Kidney (tissue), 14 donors: ENCODE data around the gene WFDC5. TPM values are rescaled to one million over a fixed set of nuclear protein-coding genes. Genes with fewer than 3 reads are reported as not detected.
"Not testable (repeated sequence)": the region's sequence is repeated elsewhere in the genome, so short reads cannot be mapped to it uniquely, and the experiment has no call there.

ENCODE experiments used
- DNase-seq, 5 donors: peaks; one replicate each; pipeline ENCODE4 v3.0.0-alpha.2; 2013 to 2020
- FAIRE-seq: peaks from 2 replicates; lab custom pipeline; 2012; peaks lifted over from hg19 to GRCh38; lab: Jason Lieb, UNC
- H3K27ac ChIP-seq, 2 donors: one replicate each; pipeline ENCODE4 v1.7.0; 2013; ENCODE audit warnings: low read depth in 2 of 2, low read length in 2 of 2, inconsistent platforms in 1 of 2
- H3K27me3 ChIP-seq: one replicate; pipeline ENCODE4 v1.7.1; 2013; ENCODE audit warnings: low read length, inconsistent platforms; ENCODE audit not compliant: control insufficient read depth, insufficient read depth
- H3K36me3 ChIP-seq, 3 donors: one replicate each; pipeline versions ENCODE4 v1.7.0 to v1.7.1; 2013; ENCODE audit warnings: low read length in 3 of 3, control low read depth in 1 of 3, inconsistent platforms in 1 of 3; ENCODE audit not compliant: insufficient read depth in 3 of 3, control insufficient read depth in 2 of 3
- H3K4me1 ChIP-seq, 3 donors: one replicate each; pipeline versions ENCODE4 v1.7.0 to v1.7.1; 2013; ENCODE audit warnings: low read length in 3 of 3, inconsistent platforms in 1 of 3, low read depth in 1 of 3; ENCODE audit not compliant: control insufficient read depth in 2 of 3, insufficient read depth in 2 of 3
- H3K4me3 ChIP-seq, 3 donors: one replicate each; pipeline versions ENCODE4 v1.7.0 to v1.8.1; 2013; ENCODE audit warnings: low read length in 3 of 3, control low read depth in 1 of 3, inconsistent platforms in 1 of 3
- H3K9ac ChIP-seq, 3 donors: one replicate each; pipeline versions ENCODE4 v1.7.0 to v1.7.1; 2013; ENCODE audit warnings: low read length in 3 of 3, control low read depth in 1 of 3, inconsistent platforms in 1 of 3
- H3K9me3 ChIP-seq, 3 donors: one replicate each; pipeline versions ENCODE4 v1.7.0 to v1.7.1; 2013; ENCODE audit warnings: low read length in 3 of 3, control low read depth in 1 of 3, inconsistent platforms in 1 of 3; ENCODE audit not compliant: control insufficient read depth in 2 of 3, insufficient read depth in 1 of 3
- intact Hi-C: fragments of 100-400 bp; cut with DNase I; formaldehyde crosslinking; loops from one replicate; pipeline ENCODE4 v1.11.1; 2022
- polyA plus RNA-seq: library from polyadenylated mRNA; stranded (reverse); fragments of 350-450 nt; fragmentation: Illumina TruSeq; extraction: RNeasy Lipid Tissue Mini Kit (QIAGEN cat#74804); gene quantifications from one replicate; pipeline ENCODE4 v1.2.3, GENCODE V29; 2014; ENCODE audit warnings: low read depth, low replicate concordance; ENCODE audit not compliant: insufficient read depth
- total RNA-seq: library from RNA; stranded (reverse); fragmentation: NEBNext Ultra II Directional; extraction: Animal tissue kit (Norgen Biotek cat#: 25700); gene quantifications from one replicate; pipeline ENCODE4 v1.2.1, GENCODE V29; 2021
- TF ChIP-seq, protein P1 (sequence below): IDR thresholded peaks from 3 replicates; pipeline ENCODE4 v1.5.1; 2012; ENCODE audit warnings: mild to moderate bottlenecking, moderate library complexity, borderline replicate concordance; ENCODE audit not compliant: insufficient read depth; ENCODE audit errors: extremely low read depth
- donor health status: control.
- donor health status: control.
- donor health status: control.
- donor health status: control.
- donor health status: control.
- donor health status: DM: yes; HTN: yes; CAD: no.
- donor health status: Normal renal cell carcinoma (clear cell type).

The WFDC5 gene
- total and polyA plus RNA-seq, 2 donors from 2014 or later, result 1.0 TPM; not detected in 1

DNA sequence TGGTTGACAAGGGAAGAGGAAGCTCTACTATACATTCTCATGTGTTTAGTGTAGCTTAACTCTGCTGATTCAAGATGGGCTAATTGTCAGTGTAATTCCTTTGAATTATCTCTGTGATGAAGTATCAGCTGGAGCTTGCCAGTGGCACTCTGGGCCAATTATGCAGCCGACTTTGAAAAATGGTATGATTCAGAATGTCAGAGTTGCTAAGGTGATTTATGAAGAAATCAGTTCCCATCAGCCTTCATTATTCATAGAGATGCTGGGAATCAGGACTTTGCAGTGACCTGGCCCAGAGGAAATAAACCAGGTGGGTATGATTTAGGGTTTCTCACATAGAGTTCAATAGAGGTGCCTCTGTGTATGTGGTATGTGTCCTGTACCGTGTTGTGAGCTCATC is 47.4 kb downstream of the WFDC5 start:
- TF ChIP-seq, protein P1, sequence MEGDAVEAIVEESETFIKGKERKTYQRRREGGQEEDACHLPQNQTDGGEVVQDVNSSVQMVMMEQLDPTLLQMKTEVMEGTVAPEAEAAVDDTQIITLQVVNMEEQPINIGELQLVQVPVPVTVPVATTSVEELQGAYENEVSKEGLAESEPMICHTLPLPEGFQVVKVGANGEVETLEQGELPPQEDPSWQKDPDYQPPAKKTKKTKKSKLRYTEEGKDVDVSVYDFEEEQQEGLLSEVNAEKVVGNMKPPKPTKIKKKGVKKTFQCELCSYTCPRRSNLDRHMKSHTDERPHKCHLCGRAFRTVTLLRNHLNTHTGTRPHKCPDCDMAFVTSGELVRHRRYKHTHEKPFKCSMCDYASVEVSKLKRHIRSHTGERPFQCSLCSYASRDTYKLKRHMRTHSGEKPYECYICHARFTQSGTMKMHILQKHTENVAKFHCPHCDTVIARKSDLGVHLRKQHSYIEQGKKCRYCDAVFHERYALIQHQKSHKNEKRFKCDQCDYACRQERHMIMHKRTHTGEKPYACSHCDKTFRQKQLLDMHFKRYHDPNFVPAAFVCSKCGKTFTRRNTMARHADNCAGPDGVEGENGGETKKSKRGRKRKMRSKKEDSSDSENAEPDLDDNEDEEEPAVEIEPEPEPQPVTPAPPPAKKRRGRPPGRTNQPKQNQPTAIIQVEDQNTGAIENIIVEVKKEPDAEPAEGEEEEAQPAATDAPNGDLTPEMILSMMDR, result no peak
- H3K27ac ChIP-seq, result no peak overlapping the region
- intact Hi-C loops, result no loop called here
- H3K4me1 ChIP-seq, result no peaks in the 10 kb centered on the region
- no peak for DNase-seq
- no peaks in the 10 kb centered on the region for H3K36me3 ChIP-seq
- no peak overlapping the region for H3K9ac ChIP-seq
- H3K27me3 ChIP-seq, result no peaks in the 10 kb centered on the region
- no peak overlapping the region for H3K4me3 ChIP-seq
- FAIRE-seq, result no peak
- H3K9me3 ChIP-seq, result no peaks in the 10 kb centered on the region

DNA sequence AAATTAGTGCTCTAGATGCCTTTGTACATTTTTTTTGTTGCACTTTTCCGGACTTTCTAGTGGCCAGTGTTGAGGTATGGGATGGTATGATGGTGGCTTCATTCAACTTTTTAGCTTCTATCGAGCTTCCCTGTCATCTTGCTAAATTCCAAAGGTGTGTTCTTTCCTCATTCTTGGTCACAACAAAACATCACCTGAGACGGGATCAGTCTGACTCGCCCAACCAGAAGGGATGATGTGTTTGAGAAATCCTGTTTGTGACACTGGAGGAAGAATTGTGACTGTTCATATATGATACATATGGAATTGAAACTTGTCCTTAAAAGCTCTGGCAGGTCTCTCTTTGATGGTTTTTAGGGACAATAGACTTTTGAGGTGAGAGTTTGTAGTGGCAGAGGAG is 47.9 kb downstream of the WFDC5 start:
- Histone ChIP-seq H3K9ac (no peak overlapping the region), H3K27me3 (no peaks in the 10 kb centered on the region), H3K9me3 (no peaks in the 10 kb centered on the region), H3K36me3 (no peaks in the 10 kb centered on the region), H3K27ac (no peak overlapping the region), H3K4me1 (no peaks in the 10 kb centered on the region), H3K4me3 (no peak overlapping the region)
- no peak for DNase-seq
- FAIRE-seq, result no peak
- TF ChIP-seq, protein P1, result no peak
- intact Hi-C loops, result no loop called here

DNA sequence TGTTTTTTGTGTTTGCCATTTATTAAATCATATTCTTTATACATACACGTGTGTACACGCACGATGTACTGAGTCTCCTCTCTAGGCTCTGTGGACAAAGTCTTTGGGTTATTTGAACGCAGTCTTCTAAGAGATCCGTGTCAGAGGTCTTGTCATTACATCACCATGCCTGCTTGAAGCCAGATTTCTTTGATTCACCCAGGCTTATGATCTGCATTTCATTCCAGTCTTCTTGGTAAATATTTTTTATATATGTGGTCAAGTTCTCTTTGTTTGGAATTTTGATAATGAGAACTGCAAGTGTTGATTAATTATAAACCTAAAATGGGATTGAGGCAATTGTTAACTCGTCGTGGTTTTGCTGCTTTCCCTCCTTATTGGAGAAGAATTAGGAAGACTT is 48.6 kb downstream of the WFDC5 start:
- no peaks in the 10 kb centered on the region for H3K27me3 ChIP-seq
- H3K36me3 ChIP-seq, result no peaks in the 10 kb centered on the region
- H3K4me1 ChIP-seq, result no peaks in the 10 kb centered on the region
- TF ChIP-seq, protein P1, result no peak
- no peak overlapping the region for H3K27ac ChIP-seq
- DNase-seq, result no peak
- H3K9ac ChIP-seq, result no peak overlapping the region
- H3K4me3 ChIP-seq, result no peak overlapping the region
- FAIRE-seq, result no peak
- no peaks in the 10 kb centered on the region for H3K9me3 ChIP-seq
- intact Hi-C loops, result no loop called here

DNA sequence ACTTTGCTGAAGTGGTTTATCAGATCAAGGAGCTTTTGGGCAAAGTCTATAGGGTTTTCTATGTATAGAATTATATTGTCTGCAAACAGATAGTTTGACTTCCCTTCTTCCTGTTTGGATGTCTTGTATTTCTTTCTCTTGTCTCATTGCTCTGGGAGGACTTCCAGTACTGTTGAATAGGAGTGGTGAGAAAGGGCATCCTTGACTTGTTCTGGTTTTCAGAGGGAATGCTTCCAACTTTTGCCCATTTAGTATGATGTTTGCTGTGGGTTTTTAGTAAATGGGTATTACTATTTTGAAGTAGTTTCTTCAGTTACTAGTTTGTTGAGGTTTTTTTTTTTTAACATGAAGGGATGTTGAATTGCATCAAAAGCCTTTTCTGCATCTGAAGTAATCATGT is 50.2 kb downstream of the WFDC5 start:
- FAIRE-seq (no peak), DNase-seq (no peak)
- TF ChIP-seq, protein P1, result no peak
- Histone ChIP-seq H3K4me1 (no peaks in the 10 kb centered on the region), H3K27me3 (no peaks in the 10 kb centered on the region), H3K36me3 (no peaks in the 10 kb centered on the region), H3K9ac (no peak overlapping the region), H3K27ac (no peak overlapping the region), H3K9me3 (no peaks in the 10 kb centered on the region), H3K4me3 (no peak overlapping the region)
- intact Hi-C loops, result no loop called here

DNA sequence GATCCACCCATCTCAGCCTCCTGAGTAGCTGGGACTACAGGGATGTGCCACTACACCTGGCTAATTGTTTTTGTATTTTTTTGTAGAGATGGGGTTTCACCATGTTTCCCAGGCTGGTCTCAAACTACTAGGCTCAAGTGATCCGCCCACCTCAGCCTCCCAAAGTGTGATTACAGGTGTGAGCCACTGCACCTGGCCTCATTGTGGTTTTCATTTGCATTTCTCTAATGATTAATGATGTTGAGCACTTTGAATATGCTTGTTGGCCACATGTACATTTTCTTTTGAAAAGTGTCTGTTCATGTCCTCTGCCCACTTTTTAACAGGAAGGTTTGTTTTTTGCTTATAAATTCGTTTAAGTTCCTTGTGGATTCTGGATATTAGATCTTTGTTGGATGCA is 51.9 kb downstream of the WFDC5 start:
- H3K27ac ChIP-seq, H3K4me3 ChIP-seq, intact Hi-C loops, H3K9me3 ChIP-seq, DNase-seq, H3K27me3 ChIP-seq, H3K9ac ChIP-seq, H3K4me1 ChIP-seq, FAIRE-seq, H3K36me3 ChIP-seq: not testable (repeated sequence)
